ENCODE data around the gene GPRASP2.

DNA sequence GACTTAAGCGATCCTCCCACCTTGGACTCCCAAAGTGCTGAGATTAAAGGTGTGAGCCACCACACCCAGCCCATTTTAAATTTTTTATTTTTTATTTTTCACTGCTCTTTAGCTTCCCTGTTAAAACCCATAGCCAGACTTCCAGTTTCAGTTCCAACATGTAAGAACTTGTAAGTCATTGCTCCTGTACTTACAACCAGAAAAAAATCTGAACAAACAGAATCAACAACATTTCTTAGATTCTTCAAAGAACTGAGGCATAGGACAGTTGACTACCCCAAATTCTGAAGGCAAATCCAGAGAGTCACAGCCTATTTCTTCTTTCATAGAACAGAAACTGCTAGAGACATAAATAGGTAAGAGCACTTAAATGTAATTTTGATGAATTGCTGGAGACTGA is 16.4 kb downstream of the GPRASP2 start:
- TF ChIP-seq EZH2phosphoT487 (IDR thresholded peaks at IDR 0.05; ENCODE audit: borderline replicate concordance, low read length), result no peak
- TF ChIP-seq, protein P1, sequence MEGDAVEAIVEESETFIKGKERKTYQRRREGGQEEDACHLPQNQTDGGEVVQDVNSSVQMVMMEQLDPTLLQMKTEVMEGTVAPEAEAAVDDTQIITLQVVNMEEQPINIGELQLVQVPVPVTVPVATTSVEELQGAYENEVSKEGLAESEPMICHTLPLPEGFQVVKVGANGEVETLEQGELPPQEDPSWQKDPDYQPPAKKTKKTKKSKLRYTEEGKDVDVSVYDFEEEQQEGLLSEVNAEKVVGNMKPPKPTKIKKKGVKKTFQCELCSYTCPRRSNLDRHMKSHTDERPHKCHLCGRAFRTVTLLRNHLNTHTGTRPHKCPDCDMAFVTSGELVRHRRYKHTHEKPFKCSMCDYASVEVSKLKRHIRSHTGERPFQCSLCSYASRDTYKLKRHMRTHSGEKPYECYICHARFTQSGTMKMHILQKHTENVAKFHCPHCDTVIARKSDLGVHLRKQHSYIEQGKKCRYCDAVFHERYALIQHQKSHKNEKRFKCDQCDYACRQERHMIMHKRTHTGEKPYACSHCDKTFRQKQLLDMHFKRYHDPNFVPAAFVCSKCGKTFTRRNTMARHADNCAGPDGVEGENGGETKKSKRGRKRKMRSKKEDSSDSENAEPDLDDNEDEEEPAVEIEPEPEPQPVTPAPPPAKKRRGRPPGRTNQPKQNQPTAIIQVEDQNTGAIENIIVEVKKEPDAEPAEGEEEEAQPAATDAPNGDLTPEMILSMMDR (IDR thresholded peaks at IDR 0.05; ENCODE audit: low read depth, low read length, poor library complexity, severe bottlenecking), result no peak
